Neural progenitor cell (in vitro differentiated cells): Measurements from ENCODE around the gene ST7. TPM values are rescaled to one million over a fixed set of nuclear protein-coding genes. Genes with fewer than 3 reads are reported as not detected.

ENCODE experiments used
- DNase-seq: peaks from one replicate; pipeline ENCODE4 v3.0.0-alpha.2; 2016; ENCODE audit warnings: low spot score
- H2AFZ ChIP-seq: fragments of 200-600 bp; sonication (generic); replicated peaks from 2 replicates; pipeline ENCODE4 v1.6.1; 2016; ENCODE audit warnings: antibody characterized with exemption
- H3F3A ChIP-seq: fragments of 200-600 bp; sonication (generic); 2 replicates; pipeline ENCODE4 v1.6.1; 2016; ENCODE audit warnings: antibody characterized with exemption, low read depth
- H3K27ac ChIP-seq: fragments of 200-600 bp; sonication (generic); 2 replicates; pipeline ENCODE4 v1.5.1; 2016; ENCODE audit warnings: mild to moderate bottlenecking
- H3K27me3 ChIP-seq: fragments of 200-600 bp; sonication (generic); 2 replicates; pipeline ENCODE4 v1.6.1; 2016; ENCODE audit warnings: mild to moderate bottlenecking, moderate library complexity
- H3K36me3 ChIP-seq: fragments of 200-600 bp; sonication (generic); 2 replicates; pipeline ENCODE4 v1.5.1; 2016
- H3K4me1 ChIP-seq: fragments of 200-600 bp; sonication (generic); 2 replicates; pipeline ENCODE4 v1.6.1; 2016; ENCODE audit warnings: mixed run types
- H3K4me2 ChIP-seq: fragments of 200-600 bp; sonication (generic); 2 replicates; pipeline ENCODE4 v1.6.1; 2016
- H3K4me3 ChIP-seq: fragments of 200-600 bp; sonication (generic); 2 replicates; pipeline ENCODE4 v1.5.1; 2016
- H3K79me2 ChIP-seq: fragments of 200-600 bp; sonication (generic); 2 replicates; pipeline ENCODE4 v1.6.1; 2016; ENCODE audit warnings: low read depth
- H3K9ac ChIP-seq: fragments of 200-600 bp; sonication (generic); 2 replicates; pipeline ENCODE4 v1.6.1; 2016
- H3K9me3 ChIP-seq: fragments of 200-600 bp; sonication (generic); 2 replicates; pipeline ENCODE4 v1.5.1; 2016; ENCODE audit warnings: low read depth
- H4K20me1 ChIP-seq: fragments of 200-600 bp; sonication (generic); 2 replicates; pipeline ENCODE4 v1.6.1; 2016; ENCODE audit warnings: low read depth
- H3K27ac Mint-ChIP-seq: 3 replicates; pipeline ENCODE4 v1.8.0; 2021; ENCODE audit warnings: mixed read lengths
- H3K27me3 Mint-ChIP-seq: 2 replicates; pipeline ENCODE4 v1.8.0; 2022; ENCODE audit warnings: low read depth, mild to moderate bottlenecking, inconsistent platforms, moderate library complexity, mixed read lengths; ENCODE audit not compliant: insufficient read depth
- H3K36me3 Mint-ChIP-seq: 3 replicates; pipeline ENCODE4 v1.8.0; 2021; ENCODE audit warnings: mixed read lengths
- H3K4me1 Mint-ChIP-seq: 3 replicates; pipeline ENCODE4 v1.8.0; 2021; ENCODE audit warnings: mixed read lengths
- H3K4me3 Mint-ChIP-seq: 3 replicates; pipeline ENCODE4 v1.8.0; 2021; ENCODE audit warnings: mild to moderate bottlenecking, moderate library complexity, mixed read lengths
- H3K9me3 Mint-ChIP-seq: 3 replicates; pipeline ENCODE4 v1.8.0; 2020; ENCODE audit warnings: mixed read lengths
- CTCF ChIP-seq: fragments of 200-600 bp; sonication (generic); IDR thresholded peaks from 2 replicates; pipeline ENCODE4 v1.5.1; 2017; ENCODE audit warnings: antibody characterized with exemption, mild to moderate bottlenecking
- EZH2 ChIP-seq: fragments of 200-600 bp; sonication (generic); IDR thresholded peaks from 2 replicates; pipeline ENCODE4 v1.6.1; 2017; ENCODE audit warnings: antibody characterized with exemption, mild to moderate bottlenecking, moderate library complexity
- EZH2phosphoT487 ChIP-seq: fragments of 200-600 bp; sonication (generic); IDR thresholded peaks from 2 replicates; pipeline ENCODE4 v1.6.1; 2017; ENCODE audit warnings: antibody characterized with exemption
- total RNA-seq: library from RNA; depleted of rRNA; stranded (reverse); fragments of >200 nt; gene quantifications from 2 replicates; pipeline ENCODE4 v1.2.3, GENCODE V29; 2015; ENCODE audit warnings: low replicate concordance

Gene ST7
- total RNA-seq, 1 donor from 2014 or later, result 5.8 TPM

- Mint-ChIP-seq H3K9me3 (no peaks in the 10 kb centered on the region), H3K27me3 (peaks cover 2% of the 10 kb centered on the region), H3K36me3 (peaks cover 11% of the 10 kb centered on the region), H3K4me3 (no peak overlapping the region), H3K4me1 (peaks cover 10% of the 10 kb centered on the region), H3K27ac (no peak overlapping the region)
- no peak overlapping the region for H3K27ac ChIP-seq
- no peak overlapping the region for H2AFZ ChIP-seq
- H3K79me2 ChIP-seq, result no peaks in the 10 kb centered on the region
- H3K4me2 ChIP-seq, result no peak overlapping the region
- no peak overlapping the region for H3K9ac ChIP-seq
- H3K4me3 ChIP-seq, result no peak overlapping the region
- H3K9me3 ChIP-seq, result no peaks in the 10 kb centered on the region
- no peaks in the 10 kb centered on the region for H3K36me3 ChIP-seq
- no peaks in the 10 kb centered on the region for H3K4me1 ChIP-seq
- DNase-seq, result no peak
- TF ChIP-seq EZH2phosphoT487, result no peak
- no peak for TF ChIP-seq CTCF
- H4K20me1 ChIP-seq, result no peaks in the 10 kb centered on the region
- H3F3A ChIP-seq, result no peaks in the 10 kb centered on the region
- no peaks in the 10 kb centered on the region for H3K27me3 ChIP-seq
These were observed 267.5 kb downstream of the ST7 start for GRCh38 chr7:117220836-117221235.

- H3K4me1 Mint-ChIP-seq, result peaks cover 9% of the 10 kb centered on the region
- Histone ChIP-seq H3K36me3 (no peaks in the 10 kb centered on the region), H3K9ac (no peak overlapping the region), H3K4me3 (no peak overlapping the region), H3K4me1 (no peaks in the 10 kb centered on the region), H3K79me2 (no peaks in the 10 kb centered on the region), H2AFZ (no peak overlapping the region), H3K27me3 (no peaks in the 10 kb centered on the region), H3K4me2 (no peak overlapping the region), H3K27ac (no peak overlapping the region), H4K20me1 (no peaks in the 10 kb centered on the region), H3F3A (no peaks in the 10 kb centered on the region), H3K9me3 (no peaks in the 10 kb centered on the region)
- peaks cover 10% of the 10 kb centered on the region for H3K36me3 Mint-ChIP-seq
- no peak overlapping the region for H3K27ac Mint-ChIP-seq
- peaks cover 4% of the 10 kb centered on the region for H3K27me3 Mint-ChIP-seq
- TF ChIP-seq EZH2phosphoT487 (no peak), EZH2 (no peak), CTCF (no peak)
- no peaks in the 10 kb centered on the region for H3K9me3 Mint-ChIP-seq
- no peak for DNase-seq
- no peak overlapping the region for H3K4me3 Mint-ChIP-seq
These were observed 272.2 kb downstream of the ST7 start for GRCh38 chr7:117225536-117225935.

GRCh38 chr7:117227091-117227490 lies 273.8 kb downstream of the ST7 start:
- H3K36me3 ChIP-seq, result no peaks in the 10 kb centered on the region
- no peak overlapping the region for H3K4me2 ChIP-seq
- H4K20me1 ChIP-seq, result no peaks in the 10 kb centered on the region
- Mint-ChIP-seq H3K4me3 (no peak overlapping the region), H3K4me1 (peaks cover 9% of the 10 kb centered on the region), H3K9me3 (peaks cover 3% of the 10 kb centered on the region), H3K27ac (no peak overlapping the region), H3K27me3 (peaks cover 4% of the 10 kb centered on the region), H3K36me3 (peaks cover 11% of the 10 kb centered on the region)
- H3K4me1 ChIP-seq, result no peaks in the 10 kb centered on the region
- no peak for TF ChIP-seq CTCF
- TF ChIP-seq EZH2phosphoT487, result no peak
- TF ChIP-seq EZH2, result no peak
- H3F3A ChIP-seq, result no peaks in the 10 kb centered on the region
- no peak overlapping the region for H3K27ac ChIP-seq
- no peak overlapping the region for H3K9ac ChIP-seq
- DNase-seq, result no peak
- no peak overlapping the region for H3K4me3 ChIP-seq
- no peaks in the 10 kb centered on the region for H3K27me3 ChIP-seq
- no peaks in the 10 kb centered on the region for H3K9me3 ChIP-seq
- H3K79me2 ChIP-seq, result no peaks in the 10 kb centered on the region
- no peak overlapping the region for H2AFZ ChIP-seq
